Gastrocnemius medialis (tissue), 4 donors: ENCODE measurements around the gene ELF3.

Experiments
- POLR2A ChIP-seq, 2 donors: fragments of 450-650 bp; IDR thresholded peaks; one replicate each; pipeline ENCODE4 v1.6.1; 2017; ENCODE audit warnings: antibody characterized with exemption in 2 of 2, mild to moderate bottlenecking in 2 of 2, moderate library complexity in 2 of 2
- TF ChIP-seq, protein P1 (sequence below), 5 experiments: fragments of 450-650 bp in 3 of 5; fragments of 200-600 bp in 2 of 5; sonication (generic) in 2 of 5; IDR thresholded peaks in 4 of 5; conservative IDR thresholded peaks in 1 of 5; 1 replicate in 4 of 5; 2 replicates in 1 of 5; pipeline ENCODE4 v1.5.1; 2016 to 2019; ENCODE audit warnings: antibody characterized with exemption in 5 of 5, mild to moderate bottlenecking in 3 of 5, moderate library complexity in 3 of 5

DNA sequence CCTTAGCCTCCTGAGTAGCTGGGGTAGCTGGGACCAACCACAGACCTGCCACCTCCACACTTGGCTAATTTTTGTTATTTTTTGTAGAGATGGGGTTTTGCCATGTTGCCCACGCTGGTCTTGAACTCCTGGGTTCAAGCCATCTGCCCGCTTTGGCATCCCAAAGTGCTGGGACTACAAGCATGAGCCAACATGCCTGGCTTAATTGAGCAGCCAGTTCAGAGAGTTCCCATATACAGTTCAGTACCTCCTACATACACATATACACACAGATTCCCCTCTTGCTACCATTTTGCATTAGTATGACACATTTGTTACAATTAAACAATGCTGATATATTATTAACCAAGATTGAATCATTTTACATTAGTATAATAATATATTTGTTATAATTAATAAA is 25.0 kb upstream of the ELF3 start:
- TF ChIP-seq, protein P1, sequence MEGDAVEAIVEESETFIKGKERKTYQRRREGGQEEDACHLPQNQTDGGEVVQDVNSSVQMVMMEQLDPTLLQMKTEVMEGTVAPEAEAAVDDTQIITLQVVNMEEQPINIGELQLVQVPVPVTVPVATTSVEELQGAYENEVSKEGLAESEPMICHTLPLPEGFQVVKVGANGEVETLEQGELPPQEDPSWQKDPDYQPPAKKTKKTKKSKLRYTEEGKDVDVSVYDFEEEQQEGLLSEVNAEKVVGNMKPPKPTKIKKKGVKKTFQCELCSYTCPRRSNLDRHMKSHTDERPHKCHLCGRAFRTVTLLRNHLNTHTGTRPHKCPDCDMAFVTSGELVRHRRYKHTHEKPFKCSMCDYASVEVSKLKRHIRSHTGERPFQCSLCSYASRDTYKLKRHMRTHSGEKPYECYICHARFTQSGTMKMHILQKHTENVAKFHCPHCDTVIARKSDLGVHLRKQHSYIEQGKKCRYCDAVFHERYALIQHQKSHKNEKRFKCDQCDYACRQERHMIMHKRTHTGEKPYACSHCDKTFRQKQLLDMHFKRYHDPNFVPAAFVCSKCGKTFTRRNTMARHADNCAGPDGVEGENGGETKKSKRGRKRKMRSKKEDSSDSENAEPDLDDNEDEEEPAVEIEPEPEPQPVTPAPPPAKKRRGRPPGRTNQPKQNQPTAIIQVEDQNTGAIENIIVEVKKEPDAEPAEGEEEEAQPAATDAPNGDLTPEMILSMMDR (IDR thresholded peaks at IDR 0.05 in 4 of 5, conservative IDR thresholded peaks at IDR 0.05 in 1 of 5) = no peak
- TF ChIP-seq POLR2A (IDR thresholded peaks at IDR 0.05) = no peak
